ENCODE measurements around the gene PLXNB1.

GRCh38 chr3:48411606-48412374, 18.1 kb downstream of the PLXNB1 start:
- TF ChIP-seq CTCF (conservative IDR thresholded peaks at IDR 0.05 in 1 of 2, IDR thresholded peaks at IDR 0.05 in 1 of 2; ENCODE audit: extremely low read depth in 1 of 2, insufficient read depth in 1 of 2, low read depth in 1 of 2, low read length in 2 of 2) = no peak
- TF ChIP-seq EZH2 (IDR thresholded peaks at IDR 0.05; ENCODE audit: borderline replicate concordance, low read length) = no peak

Measured in mammary epithelial cell (primary cell).